Kidney glomerular epithelial cell (primary cell): ENCODE results near the gene CST4.
"Not testable (repeated sequence)": the region's sequence is repeated elsewhere in the genome, so short reads cannot be mapped to it uniquely, and the experiment has no call there.

Experiments used
- DNase-seq: peaks from one replicate; lab custom pipeline; 2025; lab: John Stamatoyannopoulos, UW

The CST4 gene

DNA sequence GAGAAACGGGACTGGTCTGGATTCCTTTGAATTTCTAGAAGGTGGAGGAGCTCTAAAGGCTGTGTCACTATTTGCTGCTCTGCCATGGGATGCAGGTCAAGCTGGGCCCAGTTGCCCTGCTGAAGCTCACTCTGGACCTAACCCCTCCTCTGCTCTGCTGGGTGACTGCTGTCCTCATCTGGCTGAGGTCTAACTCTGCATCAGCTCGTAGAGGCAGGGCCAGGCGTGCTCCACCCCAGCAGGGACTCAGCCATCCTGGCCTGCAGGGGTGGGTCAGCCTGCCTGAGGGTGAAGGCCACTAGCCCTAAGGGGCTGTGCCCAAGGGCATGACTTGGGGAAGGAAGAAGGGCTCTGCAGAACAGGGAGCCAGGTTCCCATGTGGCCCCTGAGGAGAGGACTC, 852 bp downstream of the CST4 start:
- DNase-seq, result no peak

DNA sequence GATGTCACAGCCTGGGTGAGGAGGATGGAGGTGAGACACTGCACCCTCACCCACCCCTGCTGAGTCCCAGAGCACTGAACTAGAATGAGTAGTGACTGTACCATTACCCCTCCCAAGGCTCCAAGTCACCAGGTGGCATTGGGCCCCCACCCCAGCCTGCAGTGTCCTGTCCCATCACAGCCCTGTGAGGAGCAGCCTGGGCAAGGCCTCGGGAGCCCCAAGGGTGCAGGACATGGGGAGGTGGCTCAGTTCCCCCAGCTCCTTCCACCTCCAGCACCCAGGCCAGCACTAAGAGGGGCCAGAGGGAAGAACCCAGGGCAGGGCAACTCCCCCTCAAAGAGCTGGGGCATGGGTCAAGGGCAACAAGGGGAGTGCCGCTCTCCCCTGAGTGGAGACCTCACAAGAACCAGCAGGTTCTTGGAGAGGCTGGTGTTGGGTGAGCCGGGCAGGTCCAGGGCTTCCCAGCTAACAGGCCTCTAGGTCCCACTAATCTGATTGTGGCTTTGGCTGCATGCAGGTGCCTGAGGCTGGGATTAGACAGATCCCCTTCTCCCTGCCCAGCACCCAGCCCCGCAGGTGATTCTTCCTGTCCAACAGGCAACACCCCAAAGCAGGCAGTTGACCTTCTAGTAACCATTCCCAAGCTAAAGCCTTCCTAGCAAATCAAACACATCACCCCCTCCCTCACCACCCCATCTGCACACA, 2.6 kb downstream of the CST4 start:
- DNase-seq, result no peak

DNA sequence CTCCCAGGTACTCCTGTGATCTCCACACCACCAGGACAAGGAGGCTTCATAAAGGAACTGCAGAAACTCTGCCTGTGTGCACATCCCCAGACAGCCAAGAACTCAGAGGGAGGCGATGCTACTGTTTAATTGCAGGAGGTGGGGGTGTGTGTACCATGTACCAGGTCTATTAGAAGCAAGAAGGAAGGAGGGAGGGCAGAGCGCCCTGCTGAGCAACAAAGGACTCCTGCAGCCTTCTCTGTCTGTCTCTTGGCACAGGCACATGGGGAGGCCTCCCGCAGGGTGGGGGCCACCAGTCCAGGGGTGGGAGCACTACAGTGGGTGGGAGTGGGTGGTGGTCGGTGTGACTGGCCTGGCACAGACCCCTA, 3.3 kb downstream of the CST4 start:
- DNase-seq, result not testable (repeated sequence)

GRCh38 chr20:23684261-23684660, 4.6 kb downstream of the CST4 start:
- DNase-seq, result no peak

GRCh38 chr20:23683807-23684206, 5.0 kb downstream of the CST4 start:
- no peak for DNase-seq

GRCh38 chr20:23683281-23683680, 5.6 kb downstream of the CST4 start:
- DNase-seq, result no peak

DNA sequence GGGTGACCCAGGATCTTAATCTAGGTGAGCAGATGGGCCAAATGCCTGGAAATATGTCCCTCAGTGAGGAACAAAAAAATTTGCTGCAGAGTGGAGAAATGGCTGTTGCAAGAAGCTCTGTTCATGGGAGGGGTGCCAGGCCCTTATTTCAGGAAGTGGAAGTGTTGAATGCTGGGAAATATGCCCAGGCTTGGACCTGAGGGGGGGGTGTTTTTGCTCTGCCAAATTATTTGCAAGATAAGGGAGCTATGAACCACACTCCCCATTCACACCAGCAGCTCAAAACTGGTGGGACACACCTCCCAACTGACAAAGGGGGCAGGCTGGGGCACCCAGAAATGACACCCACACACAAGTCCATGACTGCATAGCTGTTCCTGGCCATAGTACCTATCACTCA, 8.7 kb downstream of the CST4 start:
- no peak for DNase-seq

- no peak for DNase-seq
Observed at GRCh38 chr20:23679133-23680092, 9.4 kb downstream of the CST4 start.

GRCh38 chr20:23673209-23673608, 15.6 kb downstream of the CST4 start:
- DNase-seq, result no peak

DNA sequence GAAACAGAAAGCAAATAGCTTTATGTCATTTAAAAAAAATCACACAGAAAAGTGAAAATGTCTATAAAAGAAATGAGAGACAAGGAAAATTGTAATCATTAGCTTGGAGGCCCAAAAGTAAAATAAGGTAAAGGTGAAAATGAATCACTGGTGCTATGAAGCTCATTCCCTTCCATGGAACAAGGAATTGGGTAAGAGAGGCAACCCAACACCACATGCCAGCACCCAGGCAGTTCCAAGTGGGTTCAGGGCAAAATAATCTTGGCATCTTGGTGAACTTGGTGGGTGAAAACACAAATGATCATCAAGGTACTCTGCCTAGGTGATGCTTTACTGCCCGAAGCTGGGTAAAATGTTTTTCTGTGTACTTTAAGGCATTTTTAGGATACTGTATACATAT, 16.7 kb downstream of the CST4 start:
- DNase-seq, result no peak

GRCh38 chr20:23671479-23671878, 17.4 kb downstream of the CST4 start:
- DNase-seq, result no peak

- DNase-seq, result no peak
Observed at GRCh38 chr20:23670361-23670760, 18.5 kb downstream of the CST4 start.

DNA sequence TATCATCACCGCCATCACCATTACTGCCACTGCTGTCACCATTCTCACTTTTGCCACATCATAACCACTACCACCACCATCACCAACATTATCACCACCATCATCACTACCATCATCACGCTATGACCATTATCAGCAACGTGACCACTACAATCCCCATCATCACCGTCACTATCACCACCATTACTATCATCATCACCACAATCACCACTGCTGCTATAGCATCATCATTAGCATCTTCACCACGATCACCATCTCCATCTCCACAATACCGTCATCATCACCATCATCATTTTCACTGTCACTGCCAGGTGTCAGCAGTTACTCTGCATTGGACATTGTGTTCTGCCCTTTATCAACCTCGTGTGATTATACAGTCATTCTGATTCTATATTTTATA, 19.0 kb downstream of the CST4 start:
- DNase-seq, result no peak

DNA sequence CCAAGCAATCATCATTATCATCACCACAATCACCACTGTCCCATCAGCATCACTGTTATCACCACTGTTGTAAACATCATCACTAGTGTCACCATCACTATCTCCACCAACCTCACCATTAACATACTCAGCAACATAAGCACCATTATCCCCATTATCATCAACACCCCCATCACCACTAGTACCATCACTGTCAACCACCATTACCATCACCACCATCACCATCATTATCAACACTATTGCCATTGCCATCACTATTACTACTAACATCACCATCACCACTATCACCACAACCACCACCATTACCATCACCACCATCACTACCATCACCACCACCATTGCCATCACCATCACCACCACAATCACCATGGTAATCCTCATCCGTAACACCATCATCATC, 19.5 kb downstream of the CST4 start:
- no peak for DNase-seq

DNA sequence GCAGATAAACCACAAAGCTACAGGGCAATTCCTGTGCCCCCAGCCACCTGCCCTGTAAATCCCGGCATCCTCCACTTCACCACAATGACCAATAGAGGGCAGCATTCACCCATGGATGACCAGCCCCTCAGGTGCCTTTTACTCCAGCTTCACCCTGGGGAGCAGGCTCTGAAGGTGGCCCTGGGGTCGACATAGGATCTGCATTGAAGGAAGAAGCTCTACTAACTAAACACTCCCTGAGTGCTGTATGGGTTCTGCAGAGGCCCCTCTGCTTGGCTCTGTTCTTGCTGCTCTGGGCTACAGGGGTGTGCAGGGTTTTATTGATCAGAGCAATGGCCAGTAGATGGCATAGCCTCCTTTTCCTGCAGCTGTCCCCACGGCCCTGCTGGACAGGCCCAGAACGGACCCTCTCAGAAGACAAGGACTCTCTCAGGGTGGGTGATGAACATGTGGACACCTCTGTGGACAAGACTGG, 20.3 kb downstream of the CST4 start:
- peak; percentile 31 for DNase-seq

DNA sequence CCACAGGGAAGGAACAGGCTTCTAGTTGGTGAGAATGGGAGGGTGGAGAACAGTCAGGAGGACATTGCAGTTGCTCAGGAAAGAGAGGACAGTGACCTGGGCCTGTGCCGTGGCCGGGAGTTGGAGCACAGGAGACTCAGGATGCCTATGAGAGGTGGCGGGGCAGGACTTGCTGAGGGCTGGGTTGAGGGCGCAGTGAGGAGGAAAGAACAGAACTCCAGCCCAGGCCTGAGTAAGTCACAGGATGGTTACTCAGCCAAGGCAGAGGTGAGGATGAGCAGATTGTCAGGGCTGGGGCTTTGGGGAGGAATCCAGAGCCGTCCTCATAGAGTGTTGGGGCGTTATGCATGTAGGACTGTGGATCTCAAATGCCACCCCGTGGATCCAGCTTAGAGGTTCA, 21.2 kb downstream of the CST4 start:
- DNase-seq, result no peak

- DNase-seq, result no peak
Observed at GRCh38 chr20:23666698-23667097, 22.1 kb downstream of the CST4 start.

DNA sequence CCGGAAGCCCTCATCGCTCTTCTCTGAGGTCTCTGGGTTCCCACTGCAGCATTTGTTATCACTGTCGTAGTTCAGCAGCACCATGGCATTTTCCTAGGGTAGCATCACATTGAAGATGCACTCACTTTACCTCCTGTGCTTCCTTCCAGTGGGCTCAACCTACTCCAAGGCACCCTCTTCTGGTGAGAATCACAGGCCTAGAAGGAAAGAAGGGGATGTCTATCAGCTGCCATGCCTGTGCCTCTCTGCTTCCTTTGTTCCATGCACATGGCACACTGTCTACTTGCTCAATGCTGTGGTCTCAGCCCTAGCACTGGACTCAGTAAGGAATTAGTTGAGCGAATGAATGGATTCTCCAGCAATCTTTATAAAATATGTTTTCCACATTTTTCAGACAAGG, 22.6 kb downstream of the CST4 start:
- no peak for DNase-seq

- no peak for DNase-seq
Observed at GRCh38 chr20:23664954-23665353, 23.9 kb downstream of the CST4 start.

DNA sequence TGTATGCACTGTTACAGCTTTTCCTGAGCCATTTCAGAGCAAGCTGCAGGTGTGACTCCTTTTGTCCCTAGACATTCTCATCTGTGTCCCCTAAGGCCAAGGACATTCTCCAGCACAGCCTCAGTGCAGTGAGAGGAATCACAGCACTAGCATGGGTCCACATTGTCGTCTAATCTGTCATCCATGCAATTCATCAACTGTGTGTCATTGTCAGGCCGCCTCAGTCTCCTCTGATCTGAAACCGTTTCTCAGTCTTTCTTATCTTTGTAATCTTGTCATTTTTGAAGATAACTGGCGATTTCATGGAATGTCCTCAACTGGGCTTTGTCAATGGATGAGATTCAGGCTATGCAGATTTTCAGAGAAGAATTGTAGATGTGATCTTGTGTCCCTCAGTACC, 24.8 kb downstream of the CST4 start:
- DNase-seq, result not testable (repeated sequence)

- DNase-seq, result no peak
Observed at GRCh38 chr20:23663180-23663579, 25.7 kb downstream of the CST4 start.

GRCh38 chr20:23662276-23662870, 26.5 kb downstream of the CST4 start:
- no peak for DNase-seq

DNA sequence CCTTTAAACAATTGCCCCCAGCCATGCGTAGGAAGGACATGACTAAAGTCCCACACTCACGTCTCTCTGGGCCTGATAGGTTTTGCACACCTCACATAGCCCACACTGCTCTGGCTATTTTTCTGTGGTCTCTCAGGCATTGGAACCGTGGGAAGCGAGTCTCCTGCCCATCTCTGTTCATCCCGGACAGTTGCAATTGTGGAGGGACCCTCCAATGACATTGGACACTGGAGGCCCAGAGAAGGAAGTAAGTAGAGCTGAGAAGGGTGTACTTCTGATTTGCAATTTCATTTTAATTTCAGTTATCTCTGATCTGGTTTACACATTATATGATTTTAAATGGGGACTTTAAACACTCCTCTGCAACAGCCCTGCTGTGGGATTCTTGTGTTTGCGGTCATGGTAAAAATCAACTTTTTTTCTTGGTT, 27.8 kb downstream of the CST4 start:
- DNase-seq, result no peak
